K562 (cell line): ENCODE results near the gene ZNF692. TPM values are rescaled to one million over a fixed set of nuclear protein-coding genes. Genes with fewer than 3 reads are reported as not detected.
A peak's percentile ranks its signal among the peaks of the same experiment; 100 is the strongest.

Experiments
- ATAC-seq: fragments of 200-7000 bp; cut with Tn5 transposase; 3 replicates; pipeline ENCODE4 v1.9.1; 2020; ENCODE audit warnings: moderate library complexity
- BruUV-seq: library from RNA; stranded (reverse); fragments of 400-500 nt; replicated peaks from 2 replicates; lab custom pipeline; 2021; lab: Mats Ljungman, UMichigan
- CTCF ChIA-PET: fragments of 300-600 bp; formaldehyde crosslinking; extraction: SDS; loops from one replicate; lab custom pipeline; 2021; ENCODE audit warnings: low intra/inter-chr PET ratio; lab: Yijun Ruan, JAX
- POLR2A ChIA-PET: fragments of 300-600, 350-650 bp; sonication (Branson Sonifier 250); formaldehyde crosslinking; extraction: SDS; loops from one replicate; lab custom pipeline; 2021; ENCODE audit warnings: antibody characterized with exemption, inconsistent platforms; lab: Yijun Ruan, JAX
- DNase-seq, 4 experiments: peaks; one replicate each; pipeline versions ENCODE4 v3.0.0 to v3.0.0-alpha.2; 2011 to 2018; ENCODE audit warnings: low spot score in 3 of 4, mixed read lengths in 3 of 4; ENCODE audit errors: extremely low read depth in 1 of 4
- FAIRE-seq: peaks from 2 replicates; lab custom pipeline; 2011; peaks lifted over from hg19 to GRCh38; lab: Jason Lieb, UNC
- H2AFZ ChIP-seq: 2 replicates; pipeline ENCODE4 v1.6.0; 2011; ENCODE audit warnings: low read depth, low read length, control low read depth, inconsistent platforms
- H3K27ac ChIP-seq: fragments of 200-600 bp; 3 replicates; pipeline ENCODE4 v1.8.0; 2011; ENCODE audit warnings: low read depth, mild to moderate bottlenecking, control low read depth, inconsistent platforms, low read length, moderate library complexity, mixed read lengths; ENCODE audit errors: extremely low read depth
- H3K27me3 ChIP-seq, 2 experiments: fragments of 300-600 bp in 1 of 2; 2 replicates in 1 of 2; 3 replicates in 1 of 2; pipeline versions ENCODE4 v1.6.0 to v1.8.0; 2011; ENCODE audit warnings: inconsistent platforms in 2 of 2, low read length in 2 of 2, mild to moderate bottlenecking in 1 of 2, mixed read lengths in 1 of 2, moderate library complexity in 1 of 2; ENCODE audit not compliant: control insufficient read depth in 2 of 2, insufficient read depth in 2 of 2
- H3K36me3 ChIP-seq: fragments of 300-600 bp; 3 replicates; pipeline ENCODE4 v1.8.0; 2011; ENCODE audit warnings: mild to moderate bottlenecking, low read length, inconsistent platforms; ENCODE audit not compliant: control insufficient read depth, insufficient read depth
- H3K4me1 ChIP-seq, 2 experiments: fragments of 200-600 bp in 1 of 2; replicated peaks in 1 of 2; 2 replicates in 1 of 2; 3 replicates in 1 of 2; pipeline versions ENCODE4 v1.5.1 to v1.8.0; 2011; ENCODE audit warnings: inconsistent platforms in 2 of 2, low read length in 2 of 2, mild to moderate bottlenecking in 1 of 2, mixed read lengths in 1 of 2, moderate library complexity in 1 of 2; ENCODE audit not compliant: control insufficient read depth in 2 of 2, insufficient read depth in 2 of 2
- H3K4me2 ChIP-seq: 2 replicates; pipeline ENCODE4 v1.6.1; 2011; ENCODE audit warnings: low read length, control low read depth, inconsistent platforms, mixed read lengths; ENCODE audit not compliant: insufficient read depth
- H3K4me3 ChIP-seq: fragments of 200-600 bp; sonication (generic), shearing (Covaris generic); 2 replicates; pipeline ENCODE4 v1.5.1; 2016; ENCODE audit warnings: control low read depth, inconsistent platforms
- H3K79me2 ChIP-seq: fragments of 200-600 bp; 3 replicates; pipeline ENCODE4 v1.8.0; 2011; ENCODE audit warnings: low read length, inconsistent platforms; ENCODE audit not compliant: control insufficient read depth, insufficient read depth
- H3K9ac ChIP-seq, 2 experiments: 2 replicates each; pipeline versions ENCODE4 v1.6.0 to v1.6.1; 2011; ENCODE audit warnings: low read depth in 2 of 2, low read length in 2 of 2, control low read depth in 1 of 2, inconsistent platforms in 1 of 2, mild to moderate bottlenecking in 1 of 2, mixed read lengths in 1 of 2; ENCODE audit not compliant: insufficient read depth in 1 of 2
- H3K9me1 ChIP-seq: one replicate; pipeline ENCODE4 v1.6.0; 2011; ENCODE audit warnings: inconsistent platforms, mild to moderate bottlenecking, low read length, moderate library complexity; ENCODE audit not compliant: control insufficient read depth, insufficient read depth
- H3K9me3 ChIP-seq: replicated peaks from 2 replicates; pipeline ENCODE4 v1.5.1; 2011; ENCODE audit warnings: low read depth, low read length, inconsistent platforms; ENCODE audit not compliant: control insufficient read depth, insufficient read depth
- H4K20me1 ChIP-seq: replicated peaks from 2 replicates; pipeline ENCODE4 v1.6.1; 2011; ENCODE audit warnings: low read length, inconsistent platforms, mixed read lengths; ENCODE audit not compliant: control insufficient read depth, insufficient read depth
- BACH1 ChIP-seq: fragments of 200-800 bp; sonication (Bioruptor generic); IDR thresholded peaks from 2 replicates; pipeline ENCODE4 v1.6.1; 2016; ENCODE audit warnings: missing genetic modification characterization, missing compliant biosample characterization
- CREB5 ChIP-seq: fragments of 250-450 bp; sonication (Bioruptor Pico); IDR thresholded peaks from 2 replicates; pipeline ENCODE4 v1.5.0; 2020; ENCODE audit warnings: mild to moderate bottlenecking
- E2F3 ChIP-seq: fragments of 250-450 bp; sonication (Bioruptor Pico); IDR thresholded peaks from 2 replicates; pipeline ENCODE4 v1.4.0; 2020; ENCODE audit warnings: mild to moderate bottlenecking
- HSF4 ChIP-seq: fragments of 250-450 bp; sonication (Bioruptor Pico); IDR thresholded peaks from 2 replicates; pipeline ENCODE4 v2.1.2; 2022; ENCODE audit warnings: mild to moderate bottlenecking, moderate library complexity, borderline replicate concordance
- IRF2 ChIP-seq: sonication (generic); formaldehyde crosslinking; IDR thresholded peaks from 2 replicates; pipeline ENCODE4 v1.8.1; 2022; ENCODE audit warnings: mild to moderate bottlenecking, missing genetic modification reagents
- POU5F1 ChIP-seq: fragments of 150-350 bp; IDR thresholded peaks from 2 replicates; pipeline ENCODE4 v1.6.1; 2014; ENCODE audit warnings: borderline replicate concordance, low read length, low read depth, mild to moderate bottlenecking; ENCODE audit not compliant: partially characterized antibody
- SRSF9 ChIP-seq: fragments of 200-400 bp; formaldehyde crosslinking; IDR thresholded peaks from 2 replicates; pipeline ENCODE4 v1.6.1; 2017; ENCODE audit warnings: low read depth, low read length, borderline replicate concordance
- ZBTB9 ChIP-seq: fragments of 450-650 bp; formaldehyde crosslinking; IDR thresholded peaks from 2 replicates; pipeline ENCODE4 v1.4.0; 2020; ENCODE audit warnings: mild to moderate bottlenecking, moderate library complexity
- ZNF280A ChIP-seq: fragments of 450-650 bp; IDR thresholded peaks from 2 replicates; pipeline ENCODE4 v1.6.1; 2018; ENCODE audit warnings: mild to moderate bottlenecking, low read depth; ENCODE audit not compliant: partially characterized antibody
- ZNF699 ChIP-seq: fragments of 250-450 bp; sonication (Bioruptor Pico); IDR thresholded peaks from 2 replicates; pipeline ENCODE4 v1.8.0; 2021; ENCODE audit warnings: mild to moderate bottlenecking, moderate library complexity; ENCODE audit not compliant: insufficient replicate concordance
- WGBS: fragments of 100-300 bp; shearing (Covaris generic); methylation state at CpG from one replicate; pipeline ENCODE4 v1.1.6; 2016; ENCODE audit warnings: low coverage, mixed read lengths; ENCODE audit not compliant: insufficient coverage; ENCODE audit errors: missing lambda C conversion rate; 5-methylcytosine and 5-hydroxymethylcytosine counted together
- in situ Hi-C: fragments of 300-500 bp; cut with MboI; formaldehyde crosslinking; loops from 4 replicates; pipeline ENCODE4 v1.15.0; 2018; ENCODE audit warnings: inconsistent platforms, mixed read lengths
- intact Hi-C: fragments of 100-400 bp; cut with micrococcal nuclease; formaldehyde crosslinking; loops from 2 replicates; pipeline ENCODE4 v1.14.2; 2022
- polyA plus RNA-seq, 8 experiments: library from polyadenylated mRNA; depleted of rRNA in 4 of 8; stranded (reverse) in 5 of 8; unstranded in 3 of 8; fragments of >200 nt; fragmentation: Nextera tagmentation in 2 of 8; fragmentation: Illumina TruSeq in 1 of 8; extraction: Ambion mirVana in 2 of 8; extraction: Trizol in 1 of 8; gene quantifications; 2 replicates each; pipeline versions ENCODE4 v1.2.1 to v1.2.3, GENCODE V29; 2011 to 2014; ENCODE audit warnings: inconsistent platforms in 1 of 8, missing spikeins in 1 of 8
- total RNA-seq, 7 experiments: library from RNA; depleted of rRNA in 6 of 7; stranded (reverse); fragments of >200 nt in 6 of 7; fragmentation: Illumina TruSeq in 2 of 7; extraction: Trizol in 2 of 7; gene quantifications; 2 replicates each; pipeline versions ENCODE4 v1.2.1 to v1.2.3, GENCODE V29; 2011 to 2021; ENCODE audit warnings: low replicate concordance in 1 of 7
- TF ChIP-seq, protein P1 (sequence below): fragments of 250-450 bp; sonication (Bioruptor Pico); IDR thresholded peaks from 2 replicates; pipeline ENCODE4 v1.4.0; 2020

Gene ZNF692
- total and polyA plus RNA-seq, 9 of the 15 experiments (the other 6 are each of a cell fraction or from before 2014, with no cell fraction given) = 8.4 to 143 (median 55.9) TPM

GRCh38 chr1:248821101-248821500, 37.8 kb downstream of the ZNF692 start:
- no peaks in the 10 kb centered on the region for H3K9me1 ChIP-seq
- no peak overlapping the region for H3K27ac ChIP-seq
- no peak overlapping the region for H3K4me2 ChIP-seq
- in situ Hi-C loops = no loop called here
- peaks cover 70% of the 10 kb centered on the region for H3K36me3 ChIP-seq
- ChIA-PET CTCF (no interaction called here), POLR2A (interaction anchor here (0.6 to 3.9 kb wide), 3 partner anchors 16 to 24 kb away, joined by 4 to 14 read pairs (median 4); partner anchors contain the start of gene ZNF672)
- 71% methylated on average over 3 of the region's 3 CpGs for WGBS
- peaks cover 9 to 22% of the 10 kb centered on the region in 2 experiments; a peak in 4 of 5 replicates for H3K4me1 ChIP-seq
- no TSS peak for BruUV-seq
- H2AFZ ChIP-seq = no peak overlapping the region
- intact Hi-C loops = no loop called here
- TF ChIP-seq E2F3 (CRISPR knock-in tag) (no peak), IRF2 (CRISPR knock-in tag) (no peak), SRSF9 (no peak), ZNF280A (no peak), POU5F1 (no peak), BACH1 (no peak), ZNF699 (CRISPR knock-in tag) (no peak), HSF4 (CRISPR knock-in tag) (no peak), ZBTB9 (CRISPR knock-in tag) (no peak), CREB5 (CRISPR knock-in tag) (no peak)
- TF ChIP-seq, protein P1, sequence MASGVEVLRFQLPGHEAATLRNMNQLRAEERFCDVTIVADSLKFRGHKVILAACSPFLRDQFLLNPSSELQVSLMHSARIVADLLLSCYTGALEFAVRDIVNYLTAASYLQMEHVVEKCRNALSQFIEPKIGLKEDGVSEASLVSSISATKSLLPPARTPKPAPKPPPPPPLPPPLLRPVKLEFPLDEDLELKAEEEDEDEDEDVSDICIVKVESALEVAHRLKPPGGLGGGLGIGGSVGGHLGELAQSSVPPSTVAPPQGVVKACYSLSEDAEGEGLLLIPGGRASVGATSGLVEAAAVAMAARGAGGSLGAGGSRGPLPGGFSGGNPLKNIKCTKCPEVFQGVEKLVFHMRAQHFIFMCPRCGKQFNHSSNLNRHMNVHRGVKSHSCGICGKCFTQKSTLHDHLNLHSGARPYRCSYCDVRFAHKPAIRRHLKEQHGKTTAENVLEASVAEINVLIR (CRISPR knock-in tag) = no peak
- ATAC-seq = no peak
- H3K79me2 ChIP-seq = peaks cover 48% of the 10 kb centered on the region
- H3K9me3 ChIP-seq = no peaks in the 10 kb centered on the region
- no peak for FAIRE-seq
- peaks cover 5% of the 10 kb centered on the region; the same call in 1 of the 2 replicates for H4K20me1 ChIP-seq
- H3K27me3 ChIP-seq = no peaks in the 10 kb centered on the region
- DNase-seq = peak in 1 of 4 experiments; percentile 2
- peak overlapping the region in 1 of 2 experiments; percentile 36; a peak in 1 of 4 replicates for H3K9ac ChIP-seq
- no peak overlapping the region for H3K4me3 ChIP-seq
